GM21360 (cell line): ENCODE data around the gene CCDC178.

Experiments
- ATAC-seq: cut with Tn5 transposase; IDR thresholded peaks from one replicate; pipeline ENCODE4 v1.9.1; 2021; ENCODE audit warnings: mild to moderate bottlenecking, moderate library complexity; ENCODE audit not compliant: unreplicated experiment

CCDC178 gene

DNA sequence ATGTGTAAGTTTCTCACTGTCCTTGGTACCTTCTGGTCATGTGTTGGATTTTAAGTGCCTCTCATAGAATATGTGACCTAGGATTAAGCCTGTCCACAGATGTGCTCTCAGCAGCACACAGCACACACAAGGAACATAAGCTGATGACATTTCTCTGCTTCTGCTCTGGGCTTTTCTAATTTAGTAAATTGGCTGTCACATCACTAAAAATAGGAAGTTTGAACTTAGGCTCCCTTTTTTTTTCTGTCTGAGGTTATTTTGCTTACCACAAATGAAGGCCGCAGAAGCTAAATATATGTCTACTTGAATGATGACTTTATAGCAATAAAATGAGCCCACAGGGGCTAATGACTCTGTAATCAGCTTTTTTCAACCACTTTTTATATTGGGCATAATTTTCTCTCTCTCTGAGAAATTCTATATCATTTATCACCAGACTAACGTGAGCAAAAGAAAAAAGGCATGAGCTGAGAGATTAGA lies 517.5 kb downstream of the CCDC178 start:
- no peak for ATAC-seq

DNA sequence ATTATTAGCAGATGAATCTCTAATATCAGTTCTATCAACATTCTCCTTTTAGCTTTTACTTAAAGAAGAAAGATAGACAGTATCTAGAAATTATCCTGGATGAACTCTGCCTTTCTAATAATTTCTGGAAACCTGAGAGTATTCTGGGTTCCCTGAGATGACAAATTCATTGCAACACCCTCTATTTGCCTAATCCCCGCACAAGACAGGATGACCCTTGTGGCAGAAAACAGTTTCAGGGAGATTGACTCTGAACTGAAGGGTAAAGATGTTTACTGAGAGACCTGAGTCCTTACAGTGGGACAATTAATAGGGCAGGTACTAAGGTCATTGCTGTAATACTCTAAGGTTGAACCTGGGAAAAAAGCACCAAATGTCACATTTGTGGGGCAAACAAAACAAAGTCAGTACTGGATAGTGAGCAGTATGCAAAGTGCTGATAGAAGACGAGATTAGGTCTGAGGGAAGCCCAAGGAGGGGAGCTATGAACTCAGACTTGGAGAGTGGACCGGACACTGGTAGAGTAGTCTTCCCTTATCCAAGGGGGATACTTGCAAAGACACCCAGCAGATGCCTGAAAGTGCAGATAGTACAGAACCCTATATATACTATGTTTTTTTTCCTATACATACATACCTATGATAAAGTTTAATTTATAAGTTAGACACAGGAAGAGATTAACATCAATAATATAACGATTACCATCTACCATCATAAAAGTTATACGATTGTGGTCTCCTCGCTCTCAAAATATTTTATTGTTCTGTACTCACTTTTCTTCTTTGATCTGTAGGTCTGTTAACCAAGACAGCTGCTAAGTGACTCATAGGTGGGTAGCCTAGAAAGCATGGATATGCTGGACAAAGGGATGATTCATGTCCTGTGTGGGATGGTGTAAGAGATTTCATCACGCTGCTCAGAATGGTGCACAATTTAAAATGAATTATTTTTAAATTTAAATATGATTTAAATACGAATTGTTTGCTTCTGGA lies 519.4 kb downstream of the CCDC178 start:
- no peak for ATAC-seq

DNA sequence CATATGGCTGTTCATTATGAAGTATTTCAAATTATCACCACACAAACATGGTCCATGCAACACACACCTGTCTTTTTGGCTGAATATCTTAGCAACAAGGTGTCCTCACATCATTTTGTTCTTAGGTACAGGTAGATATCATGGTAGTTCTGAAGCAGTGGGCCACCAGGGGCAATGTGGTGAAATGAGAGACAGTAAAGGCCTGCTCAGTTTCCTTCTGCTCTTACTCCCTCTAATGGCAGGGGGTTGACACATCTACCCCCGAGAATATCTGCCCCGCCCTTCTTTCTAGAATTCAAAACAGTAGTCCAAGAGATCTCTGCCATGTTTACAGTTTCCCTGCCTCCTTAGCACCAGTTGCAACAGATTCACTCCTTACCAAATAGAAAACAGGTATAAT lies 520.7 kb downstream of the CCDC178 start:
- ATAC-seq, result peak; percentile 99

DNA sequence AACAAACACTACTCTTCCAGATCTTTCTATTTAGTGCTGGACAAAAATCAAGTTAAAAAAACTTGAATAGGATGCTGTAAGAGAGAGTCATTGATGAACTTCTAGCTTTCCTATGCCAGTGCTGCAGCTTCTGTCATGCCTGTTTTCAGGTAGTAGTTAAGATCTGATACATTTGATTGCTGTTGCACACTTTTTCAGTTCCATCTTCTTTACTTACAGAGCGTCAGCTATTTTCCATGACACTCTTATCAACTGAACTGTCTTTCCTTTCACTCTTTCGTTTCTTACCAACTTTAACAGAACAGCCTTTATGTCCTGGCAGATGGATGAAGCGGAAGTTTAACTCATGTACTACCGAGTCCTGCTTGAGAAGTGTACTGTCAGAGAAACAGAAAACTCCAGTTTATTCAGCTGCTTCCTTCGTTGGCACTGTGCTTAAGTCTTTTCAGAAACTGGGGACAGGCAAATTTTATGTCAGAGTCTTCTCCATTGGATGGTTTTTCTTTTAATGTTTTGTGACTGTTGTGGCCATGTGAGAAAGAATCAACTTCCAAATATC lies 521.8 kb downstream of the CCDC178 start:
- no peak for ATAC-seq

DNA sequence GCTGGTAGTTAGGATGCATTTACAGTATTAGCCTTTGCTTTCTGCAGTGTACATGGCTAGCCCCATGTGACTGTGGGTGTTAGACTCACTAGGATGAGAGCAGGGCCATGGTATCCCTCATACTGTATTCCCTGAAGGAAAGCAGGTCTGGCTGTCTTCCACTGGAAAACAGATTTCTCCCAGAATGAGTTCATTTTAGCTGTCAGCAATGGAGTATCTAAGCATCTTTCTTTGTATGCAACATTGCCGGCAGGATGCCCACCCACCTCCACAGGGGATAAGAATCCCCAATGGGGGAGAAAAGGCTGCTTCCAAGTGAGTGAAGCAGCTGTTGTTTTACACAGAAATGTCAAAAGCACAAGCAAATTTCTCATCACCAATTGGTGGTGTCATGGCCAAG lies 525.0 kb downstream of the CCDC178 start:
- ATAC-seq, result no peak

DNA sequence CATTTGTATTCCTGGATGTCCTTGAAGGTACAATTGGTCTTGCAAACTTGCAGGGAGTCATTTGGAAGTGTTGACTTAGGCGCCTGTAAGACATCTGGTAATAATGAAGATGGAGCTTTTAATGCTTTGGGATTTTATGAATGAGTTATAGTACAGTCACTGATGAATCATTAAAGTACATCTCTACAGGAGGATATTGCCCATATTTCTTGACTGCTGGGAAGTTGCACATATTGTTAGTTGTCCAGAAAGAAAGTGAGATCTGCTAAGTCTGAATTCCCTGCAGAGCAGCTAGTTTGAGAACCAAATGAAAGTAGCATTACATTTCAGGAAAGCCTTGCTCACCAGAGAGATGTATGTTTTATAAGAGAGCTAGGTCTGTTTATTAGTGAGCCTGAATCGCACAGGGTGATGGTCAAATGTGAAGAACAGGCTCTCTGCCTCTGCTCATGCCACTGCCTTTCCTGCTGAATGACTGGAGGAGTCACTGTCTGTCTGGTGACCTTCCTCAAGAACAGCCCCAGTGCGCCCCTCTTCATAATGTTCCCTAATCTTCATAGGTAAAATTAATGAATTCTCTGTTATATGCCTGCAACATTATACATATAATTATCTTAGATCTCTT lies 528.7 kb downstream of the CCDC178 start:
- ATAC-seq, result no peak

DNA sequence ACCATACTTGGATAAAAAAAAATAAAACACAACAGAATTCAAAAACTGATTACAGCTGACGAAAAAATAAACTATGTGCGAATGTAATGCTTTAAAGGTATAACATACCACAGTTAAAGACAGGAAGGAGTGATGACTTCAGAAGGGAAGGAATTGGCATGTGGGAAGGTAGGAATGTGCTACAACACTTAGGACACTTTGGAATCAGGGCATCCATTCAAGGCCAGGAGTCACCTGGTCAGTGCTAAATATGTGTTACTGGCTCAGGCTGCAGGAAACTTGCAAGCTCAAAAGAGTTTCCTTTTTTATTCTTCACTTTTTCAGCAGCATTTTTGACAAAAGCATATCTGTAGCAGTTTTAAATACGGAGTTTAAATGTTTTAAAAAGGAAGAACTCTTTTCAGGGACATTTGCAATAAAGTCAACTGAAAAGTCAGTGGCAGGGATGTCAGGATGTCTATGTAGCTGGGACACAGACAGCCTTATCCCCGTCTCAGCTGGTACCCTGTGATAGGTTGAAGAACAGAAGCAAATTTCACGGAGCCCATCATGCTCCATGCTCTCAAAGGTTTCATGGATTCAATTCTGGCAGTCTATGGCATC lies 529.7 kb downstream of the CCDC178 start:
- ATAC-seq, result no peak

DNA sequence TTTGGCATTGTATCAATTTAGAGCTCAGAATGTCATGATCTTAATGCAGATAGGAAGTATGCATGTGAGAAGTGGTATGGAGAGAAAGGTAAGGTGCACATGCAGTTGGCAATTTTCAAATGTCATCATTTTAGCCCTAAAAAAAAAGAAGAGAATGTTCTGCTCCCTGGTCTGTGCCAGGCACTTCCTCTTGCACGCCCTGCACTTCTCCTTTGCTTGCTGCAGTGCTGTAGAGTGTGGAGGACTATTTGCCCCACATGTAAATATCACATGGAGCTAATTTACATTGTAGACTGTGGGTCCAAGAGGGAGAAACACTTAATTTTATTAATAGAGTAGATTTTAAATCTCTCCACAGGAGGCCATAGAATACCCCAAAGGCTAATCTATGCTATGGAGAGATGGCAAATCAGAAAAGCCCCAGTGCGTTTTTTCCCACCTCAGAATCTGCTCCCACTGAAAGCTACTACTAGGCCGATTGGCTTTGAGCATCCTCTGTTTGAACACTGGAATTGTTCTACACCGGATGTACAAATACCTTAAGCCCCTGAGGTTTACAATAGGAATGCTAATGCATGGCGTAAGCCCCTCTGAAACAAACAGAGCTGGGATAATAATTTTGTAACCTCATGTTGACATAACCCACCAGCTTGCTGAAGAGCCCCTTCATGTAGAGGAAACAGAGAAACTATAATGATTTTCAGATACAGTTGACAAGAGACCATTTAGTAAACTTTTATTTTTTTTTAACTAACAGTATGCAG lies 530.5 kb downstream of the CCDC178 start:
- no peak for ATAC-seq

DNA sequence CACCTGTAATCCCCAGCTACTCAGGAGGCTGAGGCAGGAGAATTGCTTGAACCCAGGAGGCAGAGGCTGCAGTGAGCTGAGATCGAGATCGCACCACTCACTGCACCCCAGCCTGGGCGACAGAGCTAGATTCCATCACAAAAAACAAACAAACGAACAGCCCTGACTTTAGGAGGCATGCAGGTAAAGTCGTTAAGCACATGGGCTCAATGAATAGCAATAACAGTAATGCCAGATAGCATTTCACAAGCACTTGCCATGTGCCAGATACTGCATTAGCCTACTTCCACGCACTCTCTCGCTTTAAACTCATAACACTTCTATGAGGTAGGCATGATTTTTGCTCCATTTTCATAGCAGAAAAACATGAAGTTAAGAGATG lies 532.1 kb downstream of the CCDC178 start:
- no peak for ATAC-seq

DNA sequence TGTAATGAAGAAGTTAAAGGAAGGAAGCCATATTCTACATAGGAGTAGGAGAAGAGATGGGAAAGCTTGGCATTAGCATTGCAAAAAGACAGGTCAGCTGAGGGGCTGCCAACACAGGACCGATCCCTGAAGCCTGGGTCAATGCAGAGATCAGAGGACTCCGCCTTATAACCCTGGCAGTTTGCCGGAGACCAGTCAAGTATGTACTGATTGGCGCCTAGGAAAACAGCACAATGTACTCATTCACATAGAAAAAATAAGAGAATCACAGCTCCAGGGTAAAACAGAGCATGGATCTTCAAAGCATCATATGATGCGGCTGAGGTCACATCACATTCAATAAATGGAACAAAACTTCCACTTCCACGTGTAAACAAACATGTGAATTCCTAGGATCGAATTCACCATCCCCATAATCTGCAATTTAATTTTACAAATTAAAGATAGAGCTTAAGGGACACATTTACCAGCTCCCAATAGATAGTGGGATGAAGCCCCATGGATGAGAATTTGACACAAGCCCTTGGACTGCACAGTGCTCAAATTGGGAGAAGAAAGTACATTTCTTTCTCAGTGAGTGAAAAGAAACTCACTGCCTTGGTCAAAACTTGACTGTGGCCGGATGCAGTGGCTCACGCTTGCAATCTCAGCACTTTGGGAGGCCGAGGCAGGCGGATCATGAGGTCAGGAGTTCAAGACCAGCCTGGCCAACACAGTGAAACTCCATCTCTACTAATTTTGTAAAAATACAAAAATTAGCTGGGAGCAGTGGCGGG lies 532.7 kb downstream of the CCDC178 start:
- no peak for ATAC-seq

DNA sequence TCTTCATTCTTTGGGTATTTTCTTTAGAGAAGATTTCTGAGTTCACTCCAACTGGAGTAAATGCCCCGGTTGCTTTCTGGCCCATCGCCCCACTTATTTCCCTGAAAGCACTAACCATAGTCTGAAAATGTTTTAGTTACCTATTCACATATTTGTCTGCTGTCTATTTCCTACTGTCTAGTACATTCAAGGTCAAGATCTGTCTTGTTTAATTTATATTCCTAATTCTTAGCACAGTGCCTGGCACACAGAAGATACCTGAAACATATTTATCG lies 533.3 kb downstream of the CCDC178 start:
- no peak for ATAC-seq

DNA sequence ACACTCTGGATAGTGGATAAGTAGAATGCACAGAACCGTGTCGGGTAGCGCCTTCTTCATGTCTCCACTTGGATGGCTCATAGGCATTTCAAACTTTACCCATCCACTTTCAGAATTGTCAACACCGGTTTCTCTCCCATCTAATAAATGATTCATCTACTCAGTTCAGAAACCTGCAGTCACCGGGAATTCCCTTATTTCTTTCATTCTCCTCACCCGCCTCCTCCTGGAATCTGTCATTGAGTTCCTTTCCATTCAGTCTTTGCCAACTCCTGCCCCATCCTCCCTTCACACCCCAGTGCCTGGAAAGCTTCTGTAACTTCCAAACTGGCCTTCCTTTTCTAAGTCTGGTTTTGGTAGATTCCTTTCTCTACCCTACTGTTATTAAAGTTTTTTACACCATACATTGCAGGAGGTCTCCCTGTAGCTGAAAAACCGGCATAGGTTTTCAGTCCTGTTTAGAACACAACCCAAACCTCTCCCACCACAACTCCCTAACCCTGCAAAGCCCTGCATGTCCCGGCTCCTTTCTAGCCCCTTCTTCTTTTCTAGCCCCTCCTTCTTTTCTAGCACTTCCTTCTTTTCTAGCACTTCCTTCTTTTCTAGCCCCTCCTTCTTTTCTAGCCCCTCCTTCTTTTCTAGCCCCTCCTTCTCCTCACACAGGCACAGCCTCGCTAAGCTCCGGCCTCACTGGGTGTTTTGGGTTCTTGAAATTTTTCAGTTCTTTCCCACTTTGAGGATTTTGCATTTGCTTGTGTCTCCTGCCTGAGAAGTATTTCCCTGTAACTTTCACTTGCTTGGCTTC lies 533.8 kb downstream of the CCDC178 start:
- no peak for ATAC-seq

DNA sequence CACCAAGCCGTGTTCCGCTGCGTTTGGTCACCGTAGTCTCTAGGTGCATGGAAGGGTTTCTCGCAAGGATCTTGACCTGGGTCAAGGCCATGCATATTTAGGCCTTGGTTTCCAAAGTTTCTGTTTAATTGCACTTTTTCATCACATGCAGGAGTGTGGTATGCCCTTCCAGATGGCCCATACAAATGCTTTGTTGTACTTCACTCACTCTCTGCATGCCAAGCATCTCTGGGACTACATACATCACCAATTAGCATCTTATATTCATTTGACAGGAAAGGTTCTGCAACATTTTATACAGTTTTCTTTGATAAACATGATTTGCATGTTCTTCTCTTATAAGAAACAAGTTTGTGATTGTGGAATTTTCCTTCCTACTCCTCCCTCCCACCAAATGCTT lies 534.9 kb downstream of the CCDC178 start:
- ATAC-seq, result no peak

DNA sequence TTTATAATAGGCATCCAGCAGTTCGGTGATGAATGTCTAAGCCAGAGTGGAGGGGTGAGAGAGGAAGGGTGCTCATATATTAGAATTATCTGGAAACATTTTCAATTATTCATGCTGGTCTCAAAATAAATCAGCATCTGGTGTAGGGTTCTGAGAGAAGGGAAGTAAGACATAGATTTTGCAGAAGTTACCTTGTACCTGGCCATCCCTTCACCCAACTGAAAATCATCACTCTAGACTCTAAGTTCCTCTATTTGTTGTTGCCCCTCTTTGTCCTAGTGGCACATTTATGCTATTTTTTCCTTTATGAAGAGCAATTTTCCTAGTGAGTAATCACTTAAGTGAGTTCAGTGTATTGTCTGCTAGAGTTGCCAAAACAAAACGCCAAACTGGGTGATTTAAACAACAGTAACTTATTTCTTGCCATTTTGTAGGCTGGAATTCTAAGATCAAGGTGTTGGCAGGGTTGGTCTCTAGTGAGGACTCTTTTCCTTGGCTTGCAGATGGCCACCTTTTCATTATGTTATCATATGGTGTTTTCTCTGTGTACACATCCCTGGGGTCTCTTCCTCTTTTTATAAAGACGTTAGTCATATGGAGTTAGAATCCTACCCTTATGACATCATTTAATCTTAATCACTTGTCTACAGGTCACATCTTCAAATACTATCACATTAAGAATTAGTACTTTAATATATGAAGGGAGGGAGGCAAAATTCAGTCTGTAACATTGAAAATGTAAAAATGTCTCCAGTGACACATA lies 537.8 kb downstream of the CCDC178 start:
- ATAC-seq, result no peak

DNA sequence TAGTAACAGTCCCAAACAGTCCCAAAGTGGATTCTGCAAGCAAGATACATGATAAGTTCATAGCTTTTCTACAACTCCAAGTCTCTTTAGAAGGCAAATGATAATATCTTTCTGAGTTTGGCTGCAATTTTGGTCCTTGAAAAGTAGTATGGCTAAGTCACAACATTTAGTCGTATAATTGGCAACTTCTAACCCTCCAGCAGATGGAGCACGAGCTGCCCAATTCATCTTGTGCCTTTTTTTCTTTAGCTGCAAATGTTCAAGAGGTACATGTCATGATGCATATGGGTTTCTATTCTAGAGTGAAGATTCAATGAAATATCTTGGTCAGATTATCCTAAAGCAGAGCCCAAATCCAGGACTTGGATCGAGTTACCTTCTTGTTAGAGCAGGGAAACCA lies 540.7 kb downstream of the CCDC178 start:
- no peak for ATAC-seq

DNA sequence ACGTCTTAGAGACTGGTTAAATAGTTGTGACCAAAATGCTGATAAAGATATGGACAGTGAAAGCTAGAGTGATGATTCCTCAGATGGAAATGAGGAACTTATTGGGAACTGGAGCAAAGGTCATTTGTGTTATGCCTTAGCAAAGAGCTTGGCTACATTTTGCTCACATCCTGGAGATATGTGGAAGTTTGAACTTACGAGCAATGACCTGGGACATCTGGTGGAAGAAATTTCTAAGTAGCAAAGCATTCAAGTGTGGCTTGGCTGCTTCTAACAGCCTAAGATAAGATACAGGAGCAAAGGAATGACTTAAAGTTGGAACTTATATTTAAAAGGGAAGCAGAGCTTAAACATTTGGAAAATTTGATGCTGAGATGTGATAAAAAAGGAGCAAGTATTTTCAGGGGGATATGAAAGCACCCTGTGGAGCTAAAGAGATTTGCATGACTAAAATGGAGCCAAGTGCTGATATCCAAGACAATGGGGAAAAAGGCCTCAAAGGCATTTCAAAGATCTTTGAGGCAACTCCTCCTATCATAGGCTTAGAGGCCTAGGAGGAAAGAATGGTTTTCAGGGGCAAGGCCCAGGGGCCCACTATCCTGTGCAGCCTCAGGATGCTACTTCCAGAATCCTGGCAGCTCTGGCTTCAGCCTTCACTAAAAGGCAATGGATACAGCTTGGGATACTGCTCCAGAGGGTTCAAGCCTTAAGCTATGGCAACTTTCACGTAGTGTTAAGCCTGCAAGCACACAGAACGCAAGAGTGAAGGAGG lies 543.6 kb downstream of the CCDC178 start:
- no peak for ATAC-seq

DNA sequence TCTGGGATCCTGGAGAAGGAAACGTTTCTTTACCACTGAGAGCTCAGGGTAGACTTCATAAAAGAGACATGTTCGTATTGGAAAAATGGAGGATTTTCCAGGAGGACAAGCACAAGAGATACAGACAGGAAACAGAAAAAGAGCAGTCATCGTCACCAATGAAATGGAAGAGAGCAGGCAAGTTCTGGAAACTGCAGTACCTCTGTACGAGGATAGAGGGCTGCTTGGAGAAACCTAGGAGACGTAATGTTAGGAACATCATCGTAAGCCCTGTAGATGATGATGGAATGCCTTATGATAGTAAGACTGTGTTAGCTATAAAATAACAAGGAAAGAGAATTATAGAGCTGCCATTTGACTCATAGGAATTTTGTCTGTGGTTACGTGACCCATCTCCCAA lies 546.6 kb downstream of the CCDC178 start:
- ATAC-seq, result no peak

DNA sequence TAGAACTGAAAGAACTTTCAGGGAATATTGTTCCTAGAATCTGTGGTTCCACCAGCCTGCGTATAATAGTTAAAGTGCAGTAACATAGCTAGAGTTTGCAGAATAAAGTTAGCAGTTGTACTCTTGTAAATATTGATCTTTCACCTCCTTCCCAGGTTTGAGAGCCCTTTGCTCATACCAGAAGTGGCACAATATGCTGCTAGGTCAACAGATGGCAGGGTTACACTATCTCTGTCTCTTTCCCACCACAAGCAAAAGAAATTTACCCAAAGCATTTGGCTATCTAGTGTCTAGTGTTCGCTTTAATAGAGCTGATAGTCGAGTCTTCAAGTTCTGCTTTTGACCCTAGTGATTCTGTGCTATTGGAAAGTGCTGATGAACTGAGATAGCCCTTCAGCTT lies 548.7 kb downstream of the CCDC178 start:
- ATAC-seq, result no peak
